ENCODE measurements around the gene DLGAP1.

- TF ChIP-seq CREB1 (IDR thresholded peaks at IDR 0.05; ENCODE audit: low read depth) (no peak), RAD21 (IDR thresholded peaks at IDR 0.05; ENCODE audit: low read depth) (no peak), USF1 (IDR thresholded peaks at IDR 0.05) (no peak), REST (IDR thresholded peaks at IDR 0.05; ENCODE audit: low read depth) (no peak), EP300 (IDR thresholded peaks at IDR 0.05; ENCODE audit: borderline replicate concordance) (no peak), FOXM1 (IDR thresholded peaks at IDR 0.05; ENCODE audit: borderline replicate concordance, low read depth) (no peak), YY1 (IDR thresholded peaks at IDR 0.05; ENCODE audit: low read depth) (no peak), MAX (IDR thresholded peaks at IDR 0.05) (no peak), NFIC (IDR thresholded peaks at IDR 0.05) (no peak)
Observed at GRCh38 chr18:4358618-4359017, 96.5 kb downstream of the DLGAP1 start.

Measured in Ishikawa (cell line).